ENCODE data around the gene RBP5. TPM values are rescaled to one million over a fixed set of nuclear protein-coding genes. Genes with fewer than 3 reads are reported as not detected.

The RBP5 gene
- total RNA-seq, 1 donor from 2014 or later, result not detected

DNA sequence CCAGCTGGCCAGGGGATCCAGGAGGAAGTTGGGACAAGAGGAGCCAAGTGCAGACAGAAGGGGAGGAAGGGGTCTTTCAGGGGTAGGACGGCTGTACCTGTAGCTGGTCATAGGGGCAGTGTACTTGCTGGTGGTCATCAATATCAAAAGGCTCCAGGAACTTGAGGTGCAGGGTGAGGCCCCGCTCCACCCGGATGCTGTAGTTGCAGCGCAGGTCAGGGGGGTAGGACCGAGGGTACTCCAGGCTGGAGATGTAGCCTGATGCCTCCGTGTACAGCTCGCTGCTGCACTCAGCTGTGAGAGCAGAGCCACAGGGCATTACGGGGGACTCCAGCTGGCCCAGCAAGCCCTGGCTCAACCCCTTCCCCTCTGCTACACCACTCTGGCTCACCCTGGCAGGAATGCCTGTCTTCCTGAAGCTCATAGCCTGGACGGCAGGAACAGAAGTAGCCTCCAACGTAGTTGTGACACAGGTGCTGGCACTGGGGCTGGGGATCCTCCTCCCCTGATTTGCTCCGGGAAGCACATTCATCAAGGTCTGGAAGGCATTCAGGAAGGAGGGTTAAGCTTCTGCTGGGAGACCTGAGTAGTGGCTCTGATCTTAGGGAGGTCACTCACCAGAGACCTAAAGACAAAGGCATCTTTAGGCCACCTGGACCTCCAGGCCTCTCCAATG lies 39.4 kb downstream of the RBP5 start:
- Mint-ChIP-seq H3K4me1 (peaks cover 8% of the 10 kb centered on the region), H3K27ac (no peak overlapping the region), H3K4me3 (no peak overlapping the region), H3K27me3 (no peaks in the 10 kb centered on the region), H3K9me3 (no peaks in the 10 kb centered on the region), H3K36me3 (ENCODE audit: low read depth) (no peaks in the 10 kb centered on the region)
- no peak for ATAC-seq (ENCODE audit: low read depth)
- ChIA-PET CTCF (interaction anchor here (2.2 kb wide), 1 partner anchor 145 kb away, joined by 6 read pairs; no protein-coding TSS in a partner anchor), POLR2A (no interaction called here)
- TF ChIP-seq, protein P1, sequence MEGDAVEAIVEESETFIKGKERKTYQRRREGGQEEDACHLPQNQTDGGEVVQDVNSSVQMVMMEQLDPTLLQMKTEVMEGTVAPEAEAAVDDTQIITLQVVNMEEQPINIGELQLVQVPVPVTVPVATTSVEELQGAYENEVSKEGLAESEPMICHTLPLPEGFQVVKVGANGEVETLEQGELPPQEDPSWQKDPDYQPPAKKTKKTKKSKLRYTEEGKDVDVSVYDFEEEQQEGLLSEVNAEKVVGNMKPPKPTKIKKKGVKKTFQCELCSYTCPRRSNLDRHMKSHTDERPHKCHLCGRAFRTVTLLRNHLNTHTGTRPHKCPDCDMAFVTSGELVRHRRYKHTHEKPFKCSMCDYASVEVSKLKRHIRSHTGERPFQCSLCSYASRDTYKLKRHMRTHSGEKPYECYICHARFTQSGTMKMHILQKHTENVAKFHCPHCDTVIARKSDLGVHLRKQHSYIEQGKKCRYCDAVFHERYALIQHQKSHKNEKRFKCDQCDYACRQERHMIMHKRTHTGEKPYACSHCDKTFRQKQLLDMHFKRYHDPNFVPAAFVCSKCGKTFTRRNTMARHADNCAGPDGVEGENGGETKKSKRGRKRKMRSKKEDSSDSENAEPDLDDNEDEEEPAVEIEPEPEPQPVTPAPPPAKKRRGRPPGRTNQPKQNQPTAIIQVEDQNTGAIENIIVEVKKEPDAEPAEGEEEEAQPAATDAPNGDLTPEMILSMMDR (IDR thresholded peaks at IDR 0.05), result no peak
- intact Hi-C loops (cut with micrococcal nuclease), result no loop called here
- no peak for DNase-seq

DNA sequence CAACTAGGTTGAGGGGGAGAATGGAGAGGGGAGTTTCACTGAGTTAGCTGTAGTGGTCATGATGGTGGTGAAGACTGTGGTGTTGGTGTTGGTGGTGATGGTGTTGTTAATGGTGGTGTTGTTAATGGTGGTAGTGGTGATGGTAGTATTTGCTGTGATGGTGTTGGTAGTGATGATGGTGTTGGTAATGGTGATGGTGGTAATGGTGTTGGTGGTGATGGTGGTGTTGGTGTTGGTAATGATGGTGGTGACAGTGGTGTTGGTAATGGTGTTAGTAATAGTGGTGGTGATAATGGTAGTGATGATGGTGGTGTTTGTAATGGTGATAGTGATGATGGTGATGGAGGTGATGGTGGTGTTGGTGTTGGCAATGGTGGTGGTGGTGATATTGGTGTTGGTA lies 45.6 kb downstream of the RBP5 start:
- ChIA-PET CTCF (interaction anchor here (0.6 kb wide), 1 partner anchor 45 kb away, joined by 3 read pairs; no protein-coding TSS in a partner anchor), POLR2A (no interaction called here)
- DNase-seq (no peak), ATAC-seq (ENCODE audit: low read depth) (no peak)
- Mint-ChIP-seq H3K36me3 (ENCODE audit: low read depth) (no peaks in the 10 kb centered on the region), H3K4me3 (no peak overlapping the region), H3K27ac (no peak overlapping the region), H3K4me1 (no peaks in the 10 kb centered on the region), H3K9me3 (peaks cover 2% of the 10 kb centered on the region), H3K27me3 (no peaks in the 10 kb centered on the region)
- intact Hi-C loops (cut with micrococcal nuclease), result no loop called here
- TF ChIP-seq, protein P1 (IDR thresholded peaks at IDR 0.05), result no peak

- intact Hi-C loops (cut with micrococcal nuclease), result no loop called here
- no peak for ATAC-seq (ENCODE audit: low read depth)
- ChIA-PET CTCF (no interaction called here), POLR2A (no interaction called here)
- H3K27me3 Mint-ChIP-seq, result peaks cover 6% of the 10 kb centered on the region
- peaks cover 2% of the 10 kb centered on the region for H3K9me3 Mint-ChIP-seq
- H3K4me1 Mint-ChIP-seq, result no peaks in the 10 kb centered on the region
- TF ChIP-seq, protein P1 (IDR thresholded peaks at IDR 0.05), result no peak
- no peak for DNase-seq
- no peaks in the 10 kb centered on the region for H3K36me3 Mint-ChIP-seq (ENCODE audit: low read depth)
- H3K4me3 Mint-ChIP-seq, result no peak overlapping the region
- no peak overlapping the region for H3K27ac Mint-ChIP-seq
Measured at GRCh38 chr12:7081037-7081436, 47.7 kb downstream of the RBP5 start.

DNA sequence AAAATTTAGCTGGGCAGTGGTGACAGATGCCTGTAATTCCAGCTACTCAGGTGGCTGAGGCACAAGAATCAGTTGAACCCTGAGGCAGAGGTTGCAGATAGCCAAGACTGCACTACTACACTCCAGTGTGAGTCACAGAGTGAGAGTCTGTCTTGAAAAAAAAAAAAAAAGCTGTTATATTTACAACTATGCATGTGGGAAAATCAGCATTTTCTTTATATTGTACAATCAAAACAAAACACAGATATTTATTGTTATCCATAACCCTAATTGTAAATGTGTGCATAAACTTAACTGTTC lies 48.9 kb downstream of the RBP5 start:
- Mint-ChIP-seq H3K27me3 (peaks cover 6% of the 10 kb centered on the region), H3K4me3 (no peak overlapping the region), H3K27ac (no peak overlapping the region), H3K4me1 (no peaks in the 10 kb centered on the region), H3K9me3 (peaks cover 2% of the 10 kb centered on the region), H3K36me3 (ENCODE audit: low read depth) (no peaks in the 10 kb centered on the region)
- ChIA-PET CTCF (no interaction called here), POLR2A (no interaction called here)
- TF ChIP-seq, protein P1 (IDR thresholded peaks at IDR 0.05), result no peak
- DNase-seq (no peak), ATAC-seq (ENCODE audit: low read depth) (no peak)
- intact Hi-C loops (cut with micrococcal nuclease), result no loop called here

DNA sequence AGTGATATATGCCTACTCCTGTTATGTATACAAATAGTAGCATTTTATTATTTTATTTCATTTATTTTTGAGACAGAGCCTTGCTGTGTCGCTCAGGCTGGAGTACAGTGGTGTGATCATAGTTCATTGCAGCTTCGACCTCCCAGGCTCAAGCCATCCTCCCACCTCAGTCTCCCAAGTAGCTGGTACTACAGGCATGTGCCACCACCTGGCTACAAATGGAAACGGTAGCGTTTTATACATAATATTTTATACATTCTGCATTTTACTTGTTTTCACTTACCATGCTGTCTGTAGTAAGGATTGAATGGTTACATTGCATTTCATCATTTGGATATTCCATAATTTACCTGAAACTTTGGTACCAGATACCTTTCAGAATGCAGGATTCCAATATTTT lies 50.5 kb downstream of the RBP5 start:
- TF ChIP-seq, protein P1 (IDR thresholded peaks at IDR 0.05), result no peak
- H3K36me3 Mint-ChIP-seq (ENCODE audit: low read depth), result no peaks in the 10 kb centered on the region
- CTCF ChIA-PET, result no interaction called here
- ATAC-seq (ENCODE audit: low read depth), result no peak
- H3K4me3 Mint-ChIP-seq, result no peak overlapping the region
- no peaks in the 10 kb centered on the region for H3K4me1 Mint-ChIP-seq
- H3K9me3 Mint-ChIP-seq, result peaks cover under 1% of the 10 kb centered on the region
- no peak for DNase-seq
- H3K27ac Mint-ChIP-seq, result no peak overlapping the region
- intact Hi-C loops (cut with micrococcal nuclease), result no loop called here
- peaks cover 6% of the 10 kb centered on the region for H3K27me3 Mint-ChIP-seq
- POLR2A ChIA-PET, result no interaction called here

Data from activated B cell treated with CpG ODN at 0.5 μM for 24 hours (primary cell).